ENCODE measurements around the gene KDM7A.

KDM7A gene

DNA sequence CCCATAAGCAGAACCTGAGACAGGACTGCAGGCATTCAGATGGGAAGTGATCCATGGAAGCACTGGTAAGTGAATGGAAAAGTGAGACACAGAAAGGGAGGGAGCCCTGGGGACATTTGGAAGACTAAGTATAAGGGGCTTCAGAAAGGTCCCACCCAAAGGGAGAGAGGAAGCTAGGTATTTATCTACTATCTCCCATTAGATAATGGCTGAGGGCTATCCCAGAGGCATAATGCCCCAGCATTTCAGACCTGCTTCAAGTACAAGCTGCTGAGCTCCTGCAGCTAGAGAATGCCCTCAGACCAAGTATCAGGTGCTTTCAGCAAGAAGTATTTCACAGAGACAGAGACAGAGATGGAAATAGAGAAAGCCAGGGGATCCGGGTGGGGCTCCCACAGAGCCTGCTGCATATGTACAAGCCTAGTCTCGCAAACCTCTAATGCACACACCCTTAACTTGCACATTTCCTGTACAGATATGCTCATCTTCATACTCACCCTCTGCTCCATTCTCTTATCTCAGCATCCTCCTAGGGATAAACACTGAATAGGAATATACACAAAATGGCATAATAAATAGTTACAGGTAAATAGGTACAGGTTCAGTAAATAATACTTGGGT, 20.2 kb downstream of the KDM7A start:
- TF ChIP-seq, protein P1, sequence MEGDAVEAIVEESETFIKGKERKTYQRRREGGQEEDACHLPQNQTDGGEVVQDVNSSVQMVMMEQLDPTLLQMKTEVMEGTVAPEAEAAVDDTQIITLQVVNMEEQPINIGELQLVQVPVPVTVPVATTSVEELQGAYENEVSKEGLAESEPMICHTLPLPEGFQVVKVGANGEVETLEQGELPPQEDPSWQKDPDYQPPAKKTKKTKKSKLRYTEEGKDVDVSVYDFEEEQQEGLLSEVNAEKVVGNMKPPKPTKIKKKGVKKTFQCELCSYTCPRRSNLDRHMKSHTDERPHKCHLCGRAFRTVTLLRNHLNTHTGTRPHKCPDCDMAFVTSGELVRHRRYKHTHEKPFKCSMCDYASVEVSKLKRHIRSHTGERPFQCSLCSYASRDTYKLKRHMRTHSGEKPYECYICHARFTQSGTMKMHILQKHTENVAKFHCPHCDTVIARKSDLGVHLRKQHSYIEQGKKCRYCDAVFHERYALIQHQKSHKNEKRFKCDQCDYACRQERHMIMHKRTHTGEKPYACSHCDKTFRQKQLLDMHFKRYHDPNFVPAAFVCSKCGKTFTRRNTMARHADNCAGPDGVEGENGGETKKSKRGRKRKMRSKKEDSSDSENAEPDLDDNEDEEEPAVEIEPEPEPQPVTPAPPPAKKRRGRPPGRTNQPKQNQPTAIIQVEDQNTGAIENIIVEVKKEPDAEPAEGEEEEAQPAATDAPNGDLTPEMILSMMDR (conservative IDR thresholded peaks at IDR 0.05; ENCODE audit: low read length), result no peak
- DNase-seq (ENCODE audit: low read depth), result no peak

DNA sequence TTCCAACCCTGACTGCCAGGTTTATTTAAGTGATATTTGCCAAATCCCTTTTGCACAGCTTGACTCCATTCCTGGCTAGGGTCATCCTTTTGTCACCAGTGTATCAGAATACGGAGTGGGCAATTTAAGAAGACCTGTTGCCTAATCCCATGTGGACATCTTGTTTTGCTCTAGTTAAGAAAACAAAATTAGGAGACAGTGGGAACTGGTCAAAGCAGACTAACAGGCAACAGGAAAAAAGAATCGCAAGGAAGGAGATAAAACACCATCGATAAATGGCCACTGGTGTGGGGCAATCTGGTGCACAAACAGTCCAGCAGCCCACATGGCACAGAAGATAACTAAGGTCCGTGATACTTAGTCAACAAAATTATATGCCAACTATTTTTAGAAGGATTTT, 21.4 kb downstream of the KDM7A start:
- H3K4me3 ChIP-seq (ENCODE audit: low read length), result no peak overlapping the region
- no peak for DNase-seq (ENCODE audit: low read depth)
- TF ChIP-seq, protein P1 (conservative IDR thresholded peaks at IDR 0.05; ENCODE audit: low read length), result no peak

More for the DNA sequence above, 20.2 kb downstream of the KDM7A start:
- H3K4me3 ChIP-seq (ENCODE audit: low read length), result no peak overlapping the region

- H3K4me3 ChIP-seq (ENCODE audit: low read length), result no peak overlapping the region
- DNase-seq (ENCODE audit: low read depth), result no peak
- TF ChIP-seq, protein P1 (conservative IDR thresholded peaks at IDR 0.05; ENCODE audit: low read length), result no peak
Observed at GRCh38 chr7:140153666-140154161, 23.1 kb downstream of the KDM7A start.

DNA sequence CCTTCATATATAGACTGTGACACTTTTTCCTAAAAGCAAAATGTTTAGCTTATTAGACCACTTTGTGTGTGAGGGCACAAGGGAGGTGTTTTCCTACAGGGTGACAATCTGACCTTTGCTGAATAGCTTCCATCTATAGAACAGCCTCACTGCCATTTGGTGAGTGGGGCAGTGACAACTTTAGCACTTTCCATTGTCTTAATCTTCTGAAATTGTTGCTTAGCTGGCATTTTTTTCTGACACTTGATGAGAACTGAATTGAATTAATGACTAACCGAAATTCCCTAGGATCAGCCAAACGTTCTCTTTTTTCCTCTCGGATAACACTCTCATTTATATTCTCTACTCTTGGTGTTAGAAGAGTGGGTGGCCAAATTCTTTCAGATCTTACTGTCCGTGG, 30.2 kb downstream of the KDM7A start:
- DNase-seq (ENCODE audit: low read depth), result no peak
- TF ChIP-seq, protein P1 (conservative IDR thresholded peaks at IDR 0.05; ENCODE audit: low read length), result no peak
- no peak overlapping the region for H3K4me3 ChIP-seq (ENCODE audit: low read length)

GRCh38 chr7:140145709-140146108, 31.1 kb downstream of the KDM7A start:
- no peak for DNase-seq (ENCODE audit: low read depth)
- TF ChIP-seq, protein P1 (conservative IDR thresholded peaks at IDR 0.05; ENCODE audit: low read length), result no peak
- no peak overlapping the region for H3K4me3 ChIP-seq (ENCODE audit: low read length)

DNA sequence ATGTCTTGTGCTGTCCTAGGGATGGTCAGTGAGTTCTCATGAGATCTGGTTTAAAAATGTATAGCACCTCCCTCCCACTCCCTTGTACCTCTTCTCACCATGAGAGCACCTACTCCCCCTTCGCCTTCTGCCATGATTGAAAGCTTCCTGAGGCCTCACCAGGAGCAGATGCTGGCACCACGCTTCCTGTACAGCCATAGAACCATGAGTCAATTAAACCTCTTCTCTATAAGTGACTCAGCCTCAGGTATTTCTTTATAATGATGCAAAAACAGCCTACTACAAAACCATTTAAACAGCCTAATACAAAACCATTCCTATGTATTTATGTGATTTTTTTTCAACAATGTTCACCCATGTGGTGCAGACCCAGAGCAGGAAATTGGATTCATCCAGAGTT, 32.0 kb downstream of the KDM7A start:
- no peak overlapping the region for H3K4me3 ChIP-seq (ENCODE audit: low read length)
- DNase-seq (ENCODE audit: low read depth), result no peak
- TF ChIP-seq, protein P1 (conservative IDR thresholded peaks at IDR 0.05; ENCODE audit: low read length), result no peak

GRCh38 chr7:140143997-140144396, 32.8 kb downstream of the KDM7A start:
- H3K4me3 ChIP-seq (ENCODE audit: low read length), result no peak overlapping the region
- no peak for DNase-seq (ENCODE audit: low read depth)
- TF ChIP-seq, protein P1 (conservative IDR thresholded peaks at IDR 0.05; ENCODE audit: low read length), result no peak
